ENCODE data around the gene CD99L2. TPM values are rescaled to one million over a fixed set of nuclear protein-coding genes. Genes with fewer than 3 reads are reported as not detected.

The CD99L2 gene, protein sequence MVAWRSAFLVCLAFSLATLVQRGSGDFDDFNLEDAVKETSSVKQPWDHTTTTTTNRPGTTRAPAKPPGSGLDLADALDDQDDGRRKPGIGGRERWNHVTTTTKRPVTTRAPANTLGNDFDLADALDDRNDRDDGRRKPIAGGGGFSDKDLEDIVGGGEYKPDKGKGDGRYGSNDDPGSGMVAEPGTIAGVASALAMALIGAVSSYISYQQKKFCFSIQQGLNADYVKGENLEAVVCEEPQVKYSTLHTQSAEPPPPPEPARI
- total RNA-seq: 19.9 TPM

DNA sequence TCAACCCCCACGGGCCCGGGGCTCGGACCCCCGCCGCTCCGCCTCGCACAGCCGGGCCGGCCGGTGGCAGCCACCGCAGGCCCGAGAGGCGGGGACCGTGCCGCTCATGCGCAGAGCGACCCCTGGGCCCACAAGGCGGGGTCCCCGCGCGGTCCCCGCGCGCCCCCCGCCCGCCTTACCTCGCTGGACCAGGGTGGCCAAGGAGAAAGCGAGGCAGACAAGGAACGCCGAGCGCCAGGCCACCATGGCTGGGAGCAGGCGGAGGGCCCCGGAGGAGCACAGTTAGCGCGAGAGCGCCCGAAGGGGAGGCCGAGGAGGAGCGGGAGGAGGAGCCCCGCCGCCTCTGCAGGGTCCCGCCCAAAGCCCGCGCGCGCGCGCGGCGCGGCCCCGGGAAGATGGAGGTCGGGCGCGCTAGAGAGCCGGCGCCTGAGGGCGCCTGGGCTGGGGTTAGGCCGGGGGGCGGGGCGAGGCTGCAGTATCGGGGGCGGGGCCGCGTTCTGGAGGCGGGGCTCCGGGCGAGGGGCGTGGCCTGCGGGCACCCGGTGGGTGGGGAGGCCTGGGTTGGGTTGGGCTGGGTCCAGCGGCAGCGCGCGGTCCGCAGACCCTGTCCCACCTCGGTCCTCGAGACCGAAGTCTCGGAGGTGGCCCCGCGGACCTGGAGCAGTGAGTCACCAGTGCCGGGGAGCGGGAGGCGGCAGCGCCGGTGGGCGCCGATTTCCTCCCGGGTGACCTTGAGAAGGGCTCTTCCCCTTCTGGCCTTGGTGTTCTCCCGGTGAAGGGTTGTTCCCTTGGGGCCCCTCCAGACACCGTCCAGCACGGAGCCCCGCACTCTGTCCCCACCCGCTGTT lies at the start of gene CD99L2:
CD99L2 (minus strand) TSS at position 326 of the 848 bp plus-strand sequence; CDS start at position 246, 80 bp downstream.
- peak; percentile 74 to 89 (median 82) for DNase-seq (ENCODE audit: low read depth in 2 of 3, low spot score in 2 of 3)

DNA sequence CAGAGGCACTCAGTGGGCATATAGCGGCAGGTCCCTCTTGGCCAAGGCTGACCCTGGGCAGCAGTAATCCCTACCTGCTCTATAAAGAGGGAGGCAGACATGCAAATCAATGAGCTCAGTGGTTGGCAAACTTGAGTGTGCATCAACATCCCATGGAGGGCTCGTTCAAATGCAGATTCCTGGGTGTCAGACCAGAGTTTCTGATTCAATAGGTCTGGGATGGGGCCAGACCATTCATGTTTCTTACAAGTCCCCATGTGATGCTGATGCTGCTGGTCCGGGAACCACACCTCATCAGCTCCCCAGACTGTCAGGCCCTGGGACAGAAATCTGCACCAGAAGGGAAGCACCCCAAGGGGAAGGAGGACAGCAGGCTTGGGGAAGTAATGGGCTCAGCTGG lies 45.8 kb upstream of the CD99L2 start:
- no peak for DNase-seq (ENCODE audit: low read depth in 2 of 3, low spot score in 2 of 3)

DNA sequence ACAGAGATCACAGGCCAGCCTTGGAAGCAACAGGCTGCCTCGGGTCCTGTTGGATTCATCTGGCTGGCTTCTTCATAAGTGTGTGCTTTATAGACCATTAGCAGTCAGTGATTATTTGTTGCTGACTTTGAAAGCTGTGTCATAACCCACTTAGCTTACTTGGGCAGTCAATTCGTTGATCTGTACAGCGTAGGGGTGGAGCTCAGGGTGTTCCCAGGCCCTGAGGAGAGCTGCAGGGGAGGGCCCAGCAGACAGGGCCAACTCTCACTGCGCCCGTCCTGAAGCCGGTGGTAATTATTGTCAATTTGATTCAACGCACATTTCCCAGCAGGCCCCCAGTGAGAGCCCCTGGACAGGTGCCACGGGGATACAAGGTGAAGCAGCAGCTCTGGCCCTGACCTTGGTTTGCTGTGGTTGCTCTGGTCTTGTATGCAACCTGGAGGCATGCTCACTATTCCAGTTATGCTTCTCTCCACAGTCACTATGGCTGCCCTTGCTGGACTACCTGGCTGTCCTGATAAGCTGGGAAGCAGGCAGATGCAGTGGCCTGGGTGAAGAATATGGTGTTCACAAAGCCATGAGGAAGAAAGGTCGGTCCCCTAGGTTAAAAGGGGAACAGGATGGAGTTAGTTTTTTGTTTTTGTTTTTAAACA lies 44.6 kb upstream of the CD99L2 start:
- DNase-seq (ENCODE audit: low read depth in 2 of 3, low spot score in 2 of 3): no peak

DNA sequence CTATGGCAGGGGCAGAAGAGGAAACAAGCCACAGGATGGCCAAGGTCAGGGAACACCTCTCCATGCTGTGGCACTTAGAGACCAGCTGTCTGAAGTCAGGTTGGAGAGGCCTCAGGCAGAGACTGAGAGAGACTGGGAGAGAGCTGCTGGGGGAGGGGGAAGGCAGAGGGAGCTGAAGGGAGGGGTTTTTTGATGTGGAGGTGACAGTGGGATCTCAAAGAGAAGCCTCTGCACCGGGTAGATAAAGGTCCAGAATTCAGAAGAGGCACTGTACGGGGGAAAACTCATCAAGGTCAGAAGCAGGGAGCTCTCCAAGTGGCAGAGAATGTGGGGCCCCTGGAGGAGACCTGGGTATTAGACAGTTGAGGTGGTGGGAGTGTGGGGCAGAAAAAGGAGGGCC lies 43.1 kb upstream of the CD99L2 start:
- DNase-seq (ENCODE audit: low read depth in 2 of 3, low spot score in 2 of 3): no peak

DNA sequence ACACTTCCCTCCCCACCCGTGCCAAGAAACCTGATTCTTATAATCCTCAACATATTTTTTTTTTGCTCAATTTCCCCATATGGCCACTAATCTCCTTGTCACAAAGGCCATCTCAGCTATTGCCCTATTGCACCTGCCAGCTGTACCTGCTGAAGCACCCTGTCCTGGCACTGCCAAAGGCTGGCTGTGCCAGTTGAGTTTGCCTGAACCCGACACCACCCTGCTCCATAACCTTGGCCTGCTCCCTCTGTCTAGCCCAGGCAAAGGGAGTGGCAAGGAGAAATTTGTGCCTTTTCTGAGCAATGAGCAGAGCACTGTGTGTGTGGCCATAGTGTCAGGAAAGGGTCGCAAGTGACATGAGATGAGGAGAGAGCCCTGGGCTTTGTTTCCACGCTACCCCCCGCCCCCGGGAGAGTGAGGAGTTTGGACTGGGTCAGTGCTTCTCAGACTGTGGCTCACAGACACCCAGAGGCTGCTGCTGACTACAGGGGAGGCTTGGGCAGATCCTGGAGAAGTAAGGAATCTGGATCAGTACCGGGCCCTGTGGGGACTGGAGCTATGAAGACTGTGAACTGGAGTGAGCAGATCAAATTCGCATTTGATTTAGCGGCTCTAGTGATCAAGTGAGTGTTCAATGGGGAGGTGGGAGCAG lies 42.5 kb upstream of the CD99L2 start:
- DNase-seq (ENCODE audit: low read depth in 2 of 3, low spot score in 2 of 3): no peak

DNA sequence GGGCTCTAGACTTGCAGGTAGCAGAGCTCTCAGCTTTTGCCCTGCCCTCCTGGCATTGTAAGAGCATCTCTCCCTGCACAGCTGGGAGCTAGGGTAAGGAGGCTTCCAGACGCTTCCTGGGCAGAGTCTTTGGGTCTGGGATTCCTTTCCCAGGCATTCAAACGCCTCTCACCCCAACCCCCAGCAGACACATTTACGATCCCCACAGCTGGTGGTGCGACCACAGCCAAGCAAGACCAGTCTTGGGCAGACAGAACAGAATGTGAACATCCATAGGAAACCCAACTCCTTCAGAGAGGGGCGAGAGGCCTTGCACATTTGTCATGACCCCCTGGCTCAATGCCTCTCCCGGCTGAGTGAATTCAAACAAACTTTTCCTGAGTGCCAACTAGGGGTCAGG lies 38.1 kb upstream of the CD99L2 start:
- DNase-seq (ENCODE audit: low read depth in 2 of 3, low spot score in 2 of 3): no peak

DNA sequence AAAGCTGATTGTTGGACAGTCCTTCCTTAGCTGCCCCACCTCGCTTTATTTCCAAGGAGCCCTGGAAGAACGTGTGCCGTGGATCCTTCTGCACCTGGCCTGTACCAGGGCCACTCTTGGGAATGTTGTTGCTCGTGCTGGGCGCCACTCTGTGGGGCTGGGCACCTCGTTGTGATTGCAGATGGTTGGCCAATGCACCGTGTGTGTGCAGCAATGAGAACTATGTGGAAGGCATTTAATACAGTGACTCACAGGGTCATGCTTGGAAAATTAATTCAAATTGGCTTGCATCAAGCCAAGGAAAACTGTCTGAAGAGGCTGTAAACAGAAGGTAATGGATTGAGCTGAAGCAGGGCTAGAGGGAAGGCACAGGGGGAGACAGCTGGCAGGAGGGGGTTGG lies 37.0 kb upstream of the CD99L2 start:
- DNase-seq (ENCODE audit: low read depth in 2 of 3, low spot score in 2 of 3): no peak

DNA sequence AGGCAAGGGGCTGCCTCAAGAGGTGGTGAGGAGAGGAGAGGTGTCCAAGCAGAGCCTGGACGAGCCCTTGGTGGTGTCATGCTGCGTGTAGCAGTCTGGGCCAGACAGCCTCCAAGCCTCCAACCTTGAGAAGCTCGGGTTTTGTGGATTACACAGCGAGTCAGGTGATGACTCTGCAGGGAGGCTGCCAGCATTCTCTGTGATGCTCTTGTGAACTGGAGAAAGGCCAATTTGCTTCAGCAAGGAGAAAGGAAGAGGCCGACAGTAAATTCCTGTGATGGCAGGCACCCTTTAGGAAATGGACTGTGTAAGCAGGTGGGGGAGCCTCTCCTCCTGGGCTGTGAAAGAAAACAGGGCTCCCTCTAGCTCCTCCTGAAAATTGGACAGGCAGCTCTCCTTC lies 36.0 kb upstream of the CD99L2 start:
- no peak for DNase-seq (ENCODE audit: low read depth in 2 of 3, low spot score in 2 of 3)

DNA sequence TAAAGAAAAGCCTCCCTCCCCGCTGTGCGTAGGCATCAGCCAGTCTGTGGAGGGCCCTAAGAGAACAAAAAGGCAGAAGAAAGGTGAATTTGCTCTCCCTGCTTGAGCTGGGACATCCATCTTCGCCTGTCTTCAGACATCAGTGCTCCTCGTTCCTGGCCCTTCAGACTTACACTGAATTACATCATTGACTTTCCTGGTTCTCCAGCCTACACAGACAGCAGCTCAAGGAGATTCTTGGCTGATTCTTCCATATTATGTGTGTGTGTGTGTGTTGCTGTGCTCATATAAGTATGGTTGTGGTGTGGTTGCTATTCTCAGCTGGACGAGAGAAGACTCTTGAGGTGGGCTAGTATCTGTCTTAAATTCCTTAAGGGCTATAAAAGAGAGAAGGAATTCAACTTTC lies 35.5 kb upstream of the CD99L2 start:
- no peak for DNase-seq (ENCODE audit: low read depth in 2 of 3, low spot score in 2 of 3)

DNA sequence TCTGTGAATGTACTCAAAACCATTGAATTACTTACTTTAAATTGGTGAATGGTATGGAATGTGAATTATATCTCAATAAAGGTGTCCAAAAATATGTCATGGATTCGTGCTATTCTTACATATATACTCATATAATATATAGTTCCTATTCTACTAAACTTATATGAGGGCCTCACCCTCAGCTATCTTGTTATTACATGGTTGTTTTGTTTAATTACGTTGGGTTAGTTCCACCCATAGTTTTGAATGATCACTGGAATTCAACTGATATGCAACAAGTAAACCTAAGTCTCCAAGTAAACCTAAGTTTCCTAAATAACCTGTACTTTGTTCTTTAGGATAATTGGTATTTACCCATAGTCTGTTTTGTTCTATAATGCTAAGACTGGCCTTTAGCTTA lies 30.6 kb upstream of the CD99L2 start:
- DNase-seq (ENCODE audit: low read depth in 2 of 3, low spot score in 2 of 3): no peak

DNA sequence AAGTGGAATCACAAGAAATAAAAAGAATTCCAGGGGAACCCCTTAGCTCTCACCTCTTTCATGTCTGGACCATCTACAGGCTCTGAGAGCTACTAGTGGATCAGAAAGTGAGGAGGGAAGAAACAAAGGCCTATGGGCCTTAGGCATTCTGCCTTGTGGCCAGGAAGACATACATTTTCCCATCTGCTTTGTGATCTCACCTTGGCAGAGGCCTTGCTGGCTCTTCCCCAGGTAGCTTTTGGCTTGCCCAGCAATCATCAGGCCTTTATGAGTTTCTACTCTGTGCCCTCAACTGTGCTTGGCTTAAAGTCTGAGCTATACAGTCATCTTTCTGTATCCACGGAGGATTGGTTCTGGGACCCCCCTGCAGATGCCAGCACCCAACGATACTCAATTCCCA lies 28.3 kb upstream of the CD99L2 start:
- DNase-seq (ENCODE audit: low read depth in 2 of 3, low spot score in 2 of 3): no peak

DNA sequence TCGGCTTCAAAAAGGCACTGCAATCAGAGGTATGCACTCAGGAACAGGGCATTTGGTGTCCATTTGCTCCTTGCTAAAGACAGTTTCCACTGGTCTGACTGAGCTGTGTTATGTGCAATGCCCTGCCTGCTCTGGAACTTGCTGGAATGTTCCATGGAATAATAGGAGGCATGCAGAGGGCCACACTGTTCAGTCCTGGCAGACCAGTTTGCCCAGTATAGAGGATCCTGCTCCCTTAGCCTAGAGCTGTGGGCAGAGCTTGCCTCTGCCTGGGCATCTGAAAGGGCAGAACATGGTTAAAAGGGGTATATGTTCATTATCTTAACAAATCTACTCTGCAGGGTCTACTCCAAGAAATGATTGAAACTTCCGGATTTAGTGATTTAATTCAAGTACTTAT lies 27.8 kb upstream of the CD99L2 start:
- no peak for DNase-seq (ENCODE audit: low read depth in 2 of 3, low spot score in 2 of 3)

DNA sequence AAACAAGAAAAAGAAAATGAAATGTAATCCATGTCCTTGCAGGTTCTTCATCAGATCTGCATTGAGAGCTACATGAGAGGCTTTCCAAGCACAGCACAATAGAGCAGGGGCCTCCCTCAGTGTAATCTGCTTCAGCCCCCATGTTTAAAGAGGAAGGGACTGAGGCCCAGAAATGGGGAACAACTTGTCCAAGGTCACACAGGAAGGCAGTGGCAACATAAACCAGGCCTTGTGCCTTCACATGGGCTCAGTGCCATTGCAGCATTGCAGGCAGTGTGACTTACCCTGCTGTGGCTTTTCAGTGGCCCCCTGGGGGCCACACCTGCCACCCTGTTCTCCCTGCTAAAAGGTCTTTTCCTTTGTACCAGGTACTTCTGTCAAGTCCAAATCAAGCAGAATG lies 20.9 kb upstream of the CD99L2 start:
- no peak for DNase-seq (ENCODE audit: low read depth in 2 of 3, low spot score in 2 of 3)

DNA sequence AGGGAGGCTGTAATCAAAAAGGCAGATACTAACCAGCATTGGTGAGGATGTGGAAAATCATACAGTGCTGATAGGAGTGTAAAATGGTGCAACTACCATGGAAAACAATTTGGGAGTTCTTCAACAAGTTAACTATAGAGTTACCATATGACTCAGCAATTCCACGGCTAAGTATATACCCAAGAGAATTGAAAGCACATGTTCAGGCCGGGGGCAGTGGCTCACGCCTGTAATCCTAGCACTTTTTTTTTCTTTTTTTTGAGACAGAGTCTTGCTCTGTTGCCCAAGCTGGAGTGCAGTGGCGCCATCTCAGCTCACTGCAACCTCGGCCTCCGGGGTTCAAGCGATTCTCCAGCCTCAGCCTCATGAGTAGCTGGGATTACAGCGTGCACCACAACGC lies 15.0 kb upstream of the CD99L2 start:
- DNase-seq (ENCODE audit: low read depth in 2 of 3, low spot score in 2 of 3): no peak

DNA sequence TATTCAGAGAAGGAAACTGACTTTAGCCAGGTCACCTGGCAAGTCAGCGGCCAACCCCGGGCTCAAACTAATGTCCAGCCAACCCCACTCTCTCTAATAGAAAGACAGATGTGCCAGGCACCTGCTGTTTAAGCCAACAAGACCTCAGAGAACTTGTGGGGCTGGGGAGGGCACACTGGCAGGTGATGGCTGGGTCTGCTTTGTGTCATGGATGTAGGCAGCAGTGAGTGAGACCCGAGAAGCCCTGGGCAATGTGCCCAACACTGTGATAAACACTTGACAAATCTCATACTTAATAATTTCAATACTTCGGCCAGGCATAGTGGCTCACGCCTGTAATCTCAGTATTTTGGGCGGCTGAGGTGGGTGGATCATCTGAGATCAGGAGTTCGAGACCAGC lies 9.0 kb upstream of the CD99L2 start:
- DNase-seq (ENCODE audit: low read depth in 2 of 3, low spot score in 2 of 3): no peak

DNA sequence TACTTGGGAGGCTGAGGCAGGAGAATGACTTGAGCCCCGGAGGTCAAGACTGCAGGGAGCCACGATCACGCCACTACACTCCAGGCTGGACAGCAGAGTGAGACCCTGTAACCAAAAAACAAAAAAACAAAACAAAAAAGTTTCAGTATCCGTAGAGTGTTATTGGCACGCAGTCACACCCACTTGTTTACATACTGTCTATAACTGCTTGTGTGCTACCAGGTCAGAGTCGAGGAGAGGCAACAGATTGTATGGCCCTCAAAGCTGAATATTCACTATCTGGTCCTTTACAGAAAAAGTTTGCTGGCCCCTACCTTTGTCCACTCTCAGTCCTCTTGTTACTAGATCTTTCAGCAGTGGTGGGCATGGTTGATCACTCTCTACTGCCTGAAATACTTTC lies 8.2 kb upstream of the CD99L2 start:
- DNase-seq (ENCODE audit: low read depth in 2 of 3, low spot score in 2 of 3): no peak

DNA sequence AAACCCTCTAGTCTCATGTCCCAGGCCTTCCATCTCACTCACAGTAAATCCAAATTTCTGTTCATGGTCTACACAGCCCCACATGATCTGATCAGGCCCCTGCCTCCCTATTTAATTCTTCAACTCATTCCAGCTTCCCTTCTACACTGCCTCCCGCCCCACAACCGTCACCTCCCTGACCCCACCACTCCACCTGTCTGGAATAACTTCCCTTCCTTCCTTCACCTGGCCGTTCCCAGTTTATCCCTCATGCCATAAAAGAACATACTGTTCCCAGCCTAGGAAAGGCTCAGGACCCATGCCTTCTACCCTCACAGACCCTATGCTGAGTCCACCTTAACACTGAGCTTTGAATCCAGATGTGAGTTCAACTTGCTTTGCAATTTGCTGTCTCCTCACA lies 6.8 kb upstream of the CD99L2 start:
- DNase-seq (ENCODE audit: low read depth in 2 of 3, low spot score in 2 of 3): no peak

DNA sequence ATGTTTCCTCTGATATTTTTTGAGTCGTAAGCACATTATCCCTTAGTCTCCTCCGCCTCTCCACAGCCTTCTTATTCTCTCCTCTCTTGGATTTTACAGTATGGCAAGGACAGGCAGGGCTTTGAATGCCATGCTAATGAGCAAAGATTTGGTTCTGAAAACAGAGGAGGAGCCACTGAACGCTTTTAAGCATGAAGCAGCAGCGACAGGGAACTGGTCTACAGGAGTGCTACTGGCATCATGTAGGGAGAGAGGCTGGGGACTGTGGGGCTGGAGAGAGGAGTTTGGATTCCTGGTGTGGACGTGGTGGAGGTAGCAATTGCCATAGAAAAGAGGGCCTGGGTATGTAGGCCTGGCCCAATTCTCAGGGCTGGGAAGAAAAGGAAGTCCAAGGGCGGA lies 4.6 kb upstream of the CD99L2 start:
- no peak for DNase-seq (ENCODE audit: low read depth in 2 of 3, low spot score in 2 of 3)

DNA sequence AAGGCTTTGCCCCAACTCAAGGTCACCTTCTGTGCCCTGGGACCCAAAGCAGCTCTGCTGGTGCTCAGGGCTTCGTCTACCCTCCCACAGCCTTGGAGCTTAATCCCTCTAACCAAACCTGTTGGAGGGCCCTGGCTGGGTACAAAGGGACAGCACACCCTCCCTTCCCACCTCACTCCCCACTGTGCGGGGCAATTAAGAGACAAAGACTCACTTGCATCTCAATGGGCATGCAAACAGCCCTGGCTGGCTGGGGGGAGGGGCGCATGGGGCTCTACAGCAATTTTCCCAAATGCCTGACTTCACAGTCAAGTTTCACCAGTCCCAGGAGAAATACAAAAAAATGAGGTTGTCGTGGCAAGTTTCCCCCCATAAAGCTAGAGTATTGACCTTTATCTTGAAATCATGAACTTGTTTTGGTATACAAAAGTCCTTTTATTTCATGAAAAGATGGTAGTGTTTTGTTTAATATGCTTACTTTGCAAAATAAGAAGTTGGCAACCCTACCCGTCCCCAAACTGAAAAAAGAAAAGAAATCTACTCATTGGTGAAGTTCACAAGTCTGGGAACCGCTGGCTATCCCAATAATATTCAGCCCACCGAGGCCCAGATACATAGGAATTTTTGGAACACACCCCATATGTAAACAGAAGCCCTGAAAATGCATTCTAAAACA lies 4.1 kb upstream of the CD99L2 start:
- DNase-seq (ENCODE audit: low read depth in 2 of 3, low spot score in 2 of 3): no peak

DNA sequence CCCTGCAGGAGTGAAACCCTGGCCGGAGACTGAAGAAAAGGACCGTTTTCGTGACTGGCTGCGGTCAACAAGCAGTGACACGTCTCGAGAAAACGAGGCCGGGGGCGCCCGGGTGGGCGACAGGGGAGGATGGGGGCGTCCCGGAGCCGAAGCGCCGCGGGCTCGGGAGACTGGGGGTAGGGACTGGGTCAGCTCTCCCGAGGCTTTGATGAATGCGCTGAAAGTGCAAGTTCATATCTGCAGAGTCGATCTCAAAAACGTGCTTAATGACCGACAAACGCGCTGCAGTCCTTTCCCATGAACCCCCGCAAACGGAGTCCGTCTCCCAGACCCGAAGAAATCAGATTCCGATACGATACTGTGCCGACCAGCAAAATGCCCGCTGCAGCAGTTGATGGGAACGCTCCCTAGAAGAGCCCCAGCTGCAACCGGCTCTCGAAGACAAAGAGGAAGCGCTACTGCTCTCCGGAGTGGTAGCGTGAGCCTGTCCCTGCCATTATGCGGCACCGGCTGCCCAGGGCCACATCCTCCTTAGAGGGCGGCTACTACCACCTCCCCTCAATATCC lies 806 bp upstream of the CD99L2 start:
- peak; percentile 2 to 63 (median 26) for DNase-seq (ENCODE audit: low read depth in 2 of 3, low spot score in 2 of 3)
